Thoracic aorta (tissue), 2 donors: ENCODE measurements around the gene C2CD5. TPM values are rescaled to one million over a fixed set of nuclear protein-coding genes. Genes with fewer than 3 reads are reported as not detected.

Experiments
- ATAC-seq: fragments of 150-250 bp; one replicate; pipeline ENCODE4 v1.8.0; 2017; ENCODE audit warnings: low read depth; ENCODE audit not compliant: insufficient number of reproducible peaks, low FRiP score
- DNase-seq: peaks from one replicate; pipeline ENCODE4 v3.0.0-alpha.2; 2020; ENCODE audit warnings: low spot score
- H3K27ac ChIP-seq, 2 donors: fragments of 200-600 bp; sonication (generic); 1 replicate in 1 of 2; 2 replicates in 1 of 2; pipeline ENCODE4 v1.5.1; 2016; ENCODE audit warnings: mild to moderate bottlenecking in 2 of 2, moderate library complexity in 2 of 2
- H3K27me3 ChIP-seq: fragments of 200-600 bp; sonication (generic); replicated peaks from 2 replicates; pipeline ENCODE4 v1.6.0; 2016; ENCODE audit warnings: mild to moderate bottlenecking; ENCODE audit not compliant: insufficient read depth
- H3K36me3 ChIP-seq: fragments of 200-600 bp; sonication (generic); one replicate; pipeline ENCODE4 v1.5.1; 2016
- H3K4me1 ChIP-seq, 2 donors: fragments of 200-600 bp; sonication (generic); 1 replicate in 1 of 2; 2 replicates in 1 of 2; pipeline versions ENCODE4 v1.5.1 to v1.6.0; 2016; ENCODE audit warnings: low read depth in 2 of 2, mild to moderate bottlenecking in 1 of 2; ENCODE audit not compliant: control insufficient read depth in 1 of 2
- H3K4me3 ChIP-seq: fragments of 200-600 bp; sonication (generic); 2 replicates; pipeline ENCODE4 v1.5.1; 2016; ENCODE audit warnings: mild to moderate bottlenecking
- H3K9me3 ChIP-seq: fragments of 200-600 bp; sonication (generic); 2 replicates; pipeline ENCODE4 v1.5.1; 2016
- CTCF ChIP-seq: fragments of 200-600 bp; sonication (generic); IDR thresholded peaks from one replicate; pipeline ENCODE4 v1.5.1; 2019; ENCODE audit warnings: antibody characterized with exemption
- total RNA-seq, 2 donors: library from RNA; depleted of rRNA; stranded (reverse); fragments of >200 nt; gene quantifications; one replicate each; pipeline versions ENCODE4 v1.1.0 to v1.2.3, GENCODE V29; 2016

Gene C2CD5
- total RNA-seq, 2 donors from 2014 or later: 41.3 to 60.0 TPM

- ATAC-seq (no peak), DNase-seq (no peak)
- H3K4me3 ChIP-seq: no peak overlapping the region
- no peak for TF ChIP-seq CTCF
- no peak overlapping the region for H3K27ac ChIP-seq
- H3K4me1 ChIP-seq: peaks cover 4 to 7% of the 10 kb centered on the region in 2 donors
- H3K27me3 ChIP-seq: no peaks in the 10 kb centered on the region
- peaks cover 5% of the 10 kb centered on the region for H3K36me3 ChIP-seq
- H3K9me3 ChIP-seq: no peaks in the 10 kb centered on the region
Observed at GRCh38 chr12:22531205-22531604, 13.1 kb downstream of the C2CD5 start.

DNA sequence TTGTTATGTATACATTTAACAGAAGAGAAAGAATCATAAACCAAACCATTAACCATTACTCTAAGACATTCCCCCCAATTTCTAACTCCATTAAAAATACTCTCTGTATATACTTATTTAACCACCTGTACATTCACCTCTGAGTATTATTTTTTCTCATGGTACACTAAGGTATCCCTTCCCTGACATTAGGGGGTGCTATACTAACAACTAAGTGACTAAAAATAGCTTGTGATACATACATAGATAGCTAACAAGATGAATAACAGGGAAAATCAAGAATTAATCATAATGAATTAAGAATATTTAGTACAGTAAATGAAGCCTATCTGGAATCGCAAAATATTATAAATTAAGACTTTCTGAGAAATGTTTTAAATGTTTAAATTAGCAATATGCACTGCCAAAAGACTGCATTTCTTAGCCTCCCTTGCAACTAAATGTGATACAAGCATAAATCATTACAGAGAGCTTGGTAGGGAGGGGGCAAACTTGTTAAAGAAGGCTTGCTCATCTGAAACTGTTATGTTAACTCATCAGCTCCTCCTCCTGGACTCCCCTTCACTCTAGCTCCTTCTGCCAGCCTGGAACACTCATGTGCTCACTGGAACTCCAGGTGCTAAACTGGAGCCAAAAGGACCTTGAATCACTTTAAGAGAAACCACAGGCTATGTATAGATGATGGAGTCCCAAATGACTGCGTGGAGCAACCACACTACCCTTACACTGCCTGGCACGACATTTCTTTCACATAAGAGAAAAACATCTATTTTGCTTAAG is 14.9 kb downstream of the C2CD5 start:
- Histone ChIP-seq H3K9me3 (no peaks in the 10 kb centered on the region), H3K4me1 (no peaks in the 10 kb centered on the region), H3K27ac (no peak overlapping the region), H3K4me3 (no peak overlapping the region), H3K27me3 (no peaks in the 10 kb centered on the region), H3K36me3 (peaks cover 9% of the 10 kb centered on the region)
- no peak for DNase-seq
- no peak for ATAC-seq
- TF ChIP-seq CTCF: no peak

DNA sequence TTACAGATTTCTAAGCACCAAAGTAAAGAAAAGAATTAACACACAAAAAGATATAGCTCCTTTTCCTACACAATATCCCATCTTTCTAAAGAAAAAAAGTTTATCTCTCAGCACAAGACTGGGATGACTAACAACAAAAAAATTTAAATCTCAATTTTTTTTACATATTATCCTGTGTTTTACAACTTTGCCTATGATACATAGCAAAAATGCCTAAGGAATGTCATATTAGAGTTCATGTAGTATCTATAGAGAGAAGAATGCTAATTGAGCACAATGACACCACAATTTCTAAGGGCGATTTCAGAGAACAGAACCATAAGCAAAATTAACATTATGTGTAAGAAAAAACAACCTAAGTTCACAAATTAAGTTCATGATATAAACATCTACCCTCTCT is 16.3 kb downstream of the C2CD5 start:
- Histone ChIP-seq H3K4me1 (no peaks in the 10 kb centered on the region), H3K9me3 (no peaks in the 10 kb centered on the region), H3K27ac (no peak overlapping the region), H3K4me3 (no peak overlapping the region), H3K27me3 (no peaks in the 10 kb centered on the region), H3K36me3 (peaks cover 10% of the 10 kb centered on the region)
- TF ChIP-seq CTCF: no peak
- no peak for ATAC-seq
- DNase-seq: no peak

DNA sequence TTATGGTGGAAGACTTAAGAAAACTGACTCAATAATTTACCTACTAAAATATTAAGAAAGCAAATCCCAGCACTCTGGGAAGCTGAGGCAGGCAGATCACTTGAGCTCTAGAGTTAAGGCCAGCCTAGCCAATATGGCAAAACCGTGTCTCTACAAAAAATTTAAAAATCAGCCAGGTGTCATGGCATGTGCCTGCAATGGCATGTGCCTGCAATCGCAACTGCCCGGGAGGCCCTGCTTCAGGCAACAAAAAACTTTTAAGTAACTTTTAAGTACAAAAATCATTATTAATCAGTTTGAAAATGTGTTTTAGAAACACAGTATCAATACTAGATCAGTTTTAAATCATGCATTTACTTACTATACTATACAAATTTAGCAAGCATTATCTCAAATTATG is 17.5 kb downstream of the C2CD5 start:
- ATAC-seq: no peak
- peaks cover 8% of the 10 kb centered on the region for H3K36me3 ChIP-seq
- H3K4me3 ChIP-seq: no peak overlapping the region
- no peak for DNase-seq
- no peak overlapping the region for H3K27ac ChIP-seq
- H3K27me3 ChIP-seq: no peaks in the 10 kb centered on the region
- H3K4me1 ChIP-seq: no peaks in the 10 kb centered on the region
- no peak for TF ChIP-seq CTCF
- no peaks in the 10 kb centered on the region for H3K9me3 ChIP-seq

DNA sequence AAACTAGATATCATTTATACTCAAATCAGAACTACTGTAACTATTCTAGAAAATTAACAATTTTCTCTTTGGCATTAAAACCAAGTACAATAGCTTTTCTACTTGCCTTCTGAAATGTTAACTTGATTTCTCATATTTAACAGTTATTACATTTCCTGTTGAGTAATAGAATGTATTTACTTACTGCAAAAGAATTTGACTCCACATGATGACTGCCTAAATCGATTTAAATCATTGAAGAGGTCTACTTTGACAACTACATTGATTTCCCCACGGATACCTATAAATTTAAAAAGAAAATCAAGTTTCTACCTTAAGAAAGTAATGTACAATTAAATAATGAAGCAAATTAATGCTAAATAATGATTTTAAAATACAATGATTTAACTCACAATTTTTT is 18.9 kb downstream of the C2CD5 start:
- no peak for ATAC-seq
- TF ChIP-seq CTCF: no peak
- no peak overlapping the region for H3K27ac ChIP-seq
- H3K4me3 ChIP-seq: no peak overlapping the region
- no peaks in the 10 kb centered on the region for H3K9me3 ChIP-seq
- no peaks in the 10 kb centered on the region for H3K4me1 ChIP-seq
- no peaks in the 10 kb centered on the region for H3K27me3 ChIP-seq
- DNase-seq: no peak
- H3K36me3 ChIP-seq: peaks cover 8% of the 10 kb centered on the region
